A172 (cell line): ENCODE results near the gene LRRN2. TPM values are rescaled to one million over a fixed set of nuclear protein-coding genes. Genes with fewer than 3 reads are reported as not detected.

Experiments
- DNase-seq: peaks from one replicate; pipeline ENCODE4 v3.0.0-alpha.2; 2015; ENCODE audit warnings: low spot score
- total RNA-seq: library from RNA; depleted of rRNA; stranded (reverse); fragments of >200 nt; shearing (Covaris generic); gene quantifications from 2 replicates; pipeline ENCODE4 v1.2.3, GENCODE V29; 2014

LRRN2 gene
- total RNA-seq, 1 experiment from 2014 or later, result 2.3 TPM

DNA sequence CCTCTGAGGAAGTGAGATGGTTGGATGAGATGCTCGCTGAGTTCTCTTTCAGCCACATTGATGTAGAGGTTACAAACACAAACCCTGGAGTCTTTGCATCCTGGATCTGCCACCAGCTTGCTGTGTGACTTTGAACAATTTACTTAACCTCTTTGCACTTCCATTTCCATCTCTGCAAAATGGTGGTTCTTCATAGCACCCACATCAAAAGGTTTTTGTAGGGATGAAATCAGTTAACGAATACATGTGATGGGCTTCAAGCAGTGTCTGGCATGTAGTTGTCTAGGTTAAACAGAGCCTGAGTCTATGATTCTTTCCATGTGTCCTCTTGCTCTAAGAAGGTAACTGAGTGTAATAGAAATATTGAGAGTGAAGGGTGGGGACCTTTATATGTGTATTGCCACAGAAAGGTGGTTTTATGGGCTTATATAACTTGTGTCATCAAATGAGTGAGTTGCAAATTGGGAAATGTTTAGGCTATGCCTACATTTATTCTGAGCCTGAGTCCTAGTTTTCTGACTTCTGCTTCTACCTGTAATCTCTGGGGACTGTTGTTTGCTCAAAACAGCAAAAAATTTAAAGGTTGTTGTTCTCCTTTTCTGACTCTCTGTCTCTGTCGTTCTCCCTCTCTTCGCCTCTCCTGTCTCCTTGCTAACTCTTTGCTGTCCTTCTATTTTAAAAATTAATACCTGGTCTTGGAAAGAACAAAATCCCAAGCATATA, 27.3 kb upstream of the LRRN2 start:
- DNase-seq, result no peak

DNA sequence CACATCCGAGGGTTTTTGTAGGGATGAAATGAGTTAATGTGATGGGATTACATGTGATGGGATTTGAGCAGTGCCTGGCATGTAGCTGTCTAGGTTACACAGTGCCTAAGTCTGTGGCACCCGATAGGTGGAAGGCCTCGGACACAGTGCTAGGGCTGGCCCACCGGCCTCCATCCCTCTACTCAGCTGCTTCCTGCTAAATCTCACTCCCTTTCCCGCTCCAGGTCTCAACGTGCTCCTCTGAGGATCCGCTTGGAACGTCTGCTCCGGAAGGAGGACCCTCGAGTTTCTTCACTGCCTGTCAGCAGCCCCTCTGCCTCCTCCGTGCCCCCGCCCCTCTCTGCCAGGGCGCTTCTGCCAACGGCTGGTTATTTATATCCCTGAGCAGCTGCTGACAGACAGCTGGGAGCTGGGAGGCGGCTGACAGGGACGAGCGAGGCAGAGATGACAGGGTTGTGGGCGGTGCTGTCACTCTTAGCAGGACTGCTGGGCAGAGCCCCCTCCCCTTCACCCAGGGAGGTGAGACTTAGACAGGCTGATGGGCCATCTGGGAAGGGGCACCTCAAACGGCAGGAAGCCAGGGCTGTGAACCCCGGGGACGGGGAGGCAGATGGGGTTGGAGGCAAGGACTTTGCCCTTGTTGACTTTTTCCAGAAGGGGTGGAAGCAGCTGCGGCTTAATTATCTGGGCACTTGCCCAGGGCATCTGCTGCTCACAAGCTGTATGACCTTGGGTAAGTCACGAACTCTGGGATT, 26.6 kb upstream of the LRRN2 start:
- DNase-seq, result no peak

DNA sequence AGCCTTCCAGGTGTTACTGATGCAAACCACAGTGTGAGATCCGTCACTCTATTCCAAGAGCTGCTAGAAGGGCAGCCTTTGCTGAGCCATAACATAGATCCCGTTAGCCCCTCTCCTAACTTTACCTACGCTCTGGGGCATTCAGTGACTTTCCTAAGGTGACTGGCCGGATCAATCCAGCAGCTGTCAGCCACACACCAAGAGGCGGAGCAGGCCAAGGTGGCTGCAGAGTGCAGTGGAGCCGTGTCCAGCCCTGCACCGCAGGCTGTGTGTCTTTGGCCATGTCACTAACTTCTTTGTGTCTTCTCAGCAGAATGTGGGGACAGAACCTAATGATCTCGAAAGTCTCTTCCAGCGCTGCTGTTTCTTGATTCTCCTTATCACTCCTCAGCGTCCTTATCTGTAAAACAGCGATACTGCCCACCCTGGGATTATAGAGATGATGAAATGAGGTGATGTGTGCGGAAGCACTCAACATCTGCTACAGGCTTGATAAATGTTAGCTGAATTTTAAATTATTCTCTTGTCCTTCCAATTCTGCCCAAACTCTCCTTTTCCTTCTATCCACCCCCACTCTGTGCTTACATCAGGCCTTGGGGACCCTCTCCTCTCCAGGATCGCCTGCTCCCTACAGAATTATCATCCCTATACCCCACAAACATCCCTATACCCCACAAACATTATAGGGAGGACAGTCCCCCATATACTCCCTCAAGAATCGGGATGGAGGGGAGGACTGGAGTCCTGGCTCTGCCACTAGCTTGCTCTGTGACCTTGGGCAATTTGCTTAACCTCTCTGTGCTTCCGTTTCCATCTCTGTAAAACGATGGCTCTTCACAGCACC, 25.8 kb upstream of the LRRN2 start:
- no peak for DNase-seq

DNA sequence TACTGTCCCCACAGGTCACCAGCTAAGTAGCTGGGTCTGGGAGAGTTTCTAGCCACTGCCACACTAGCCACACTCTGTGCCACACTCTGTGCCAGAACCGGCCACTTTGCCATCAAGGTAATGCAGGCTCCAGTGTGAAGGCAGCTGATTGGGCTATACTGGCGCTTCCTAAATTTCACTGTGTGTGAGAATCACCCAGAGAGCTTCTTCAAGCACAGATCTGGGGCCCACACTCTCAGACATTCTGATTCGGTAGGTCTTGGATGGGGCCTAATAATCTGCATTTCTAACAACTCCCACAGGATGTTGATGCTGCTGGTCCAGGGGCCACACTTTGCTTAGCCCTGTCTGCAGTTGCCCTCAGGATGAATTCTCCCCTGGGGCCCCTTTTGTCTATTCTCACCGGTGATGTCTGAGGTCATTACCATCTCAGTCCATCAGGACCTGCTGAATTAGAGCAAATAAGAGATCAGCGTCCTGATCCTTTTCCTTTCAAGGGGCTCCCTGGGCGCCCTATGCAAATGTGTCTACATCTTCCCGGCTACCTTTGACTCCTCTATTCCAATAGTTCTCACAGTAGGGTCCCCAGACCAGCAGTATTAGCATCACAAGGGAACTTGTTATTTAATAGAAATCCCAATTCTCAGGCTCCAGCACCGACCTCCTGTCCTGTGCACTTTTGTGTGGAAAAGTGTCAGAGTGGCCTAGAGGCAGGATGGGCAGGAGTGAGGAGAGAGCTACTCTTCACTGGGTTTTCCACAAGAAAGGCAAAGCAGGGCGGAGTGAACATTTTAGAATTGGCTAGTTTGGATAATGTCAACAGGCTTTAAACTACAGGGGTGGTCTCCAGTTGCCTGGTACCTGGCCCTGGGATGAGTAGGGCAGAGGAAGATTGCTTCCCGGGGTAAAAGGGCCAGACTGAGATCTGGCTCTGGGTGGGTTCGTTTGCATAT, 24.7 kb upstream of the LRRN2 start:
- no peak for DNase-seq

DNA sequence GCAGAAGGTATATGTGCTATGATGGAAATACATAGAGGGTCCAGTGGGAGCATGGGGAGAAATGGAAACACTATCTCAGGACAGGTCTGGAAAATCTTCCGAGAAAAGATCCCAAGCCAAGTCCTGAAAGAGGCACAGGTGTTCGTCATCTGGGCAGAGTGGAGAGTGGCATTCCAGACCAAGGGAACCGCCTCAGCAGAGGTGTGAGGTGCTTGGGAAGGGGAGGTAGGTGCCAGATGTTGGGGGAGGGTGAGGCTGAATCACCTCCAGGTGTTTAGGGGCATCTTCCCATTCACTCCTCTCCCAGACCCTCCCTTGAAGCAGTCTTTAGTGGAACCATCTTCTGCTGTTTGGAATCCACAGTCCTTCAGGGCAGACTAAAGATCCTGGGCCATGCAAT, 23.5 kb upstream of the LRRN2 start:
- no peak for DNase-seq

DNA sequence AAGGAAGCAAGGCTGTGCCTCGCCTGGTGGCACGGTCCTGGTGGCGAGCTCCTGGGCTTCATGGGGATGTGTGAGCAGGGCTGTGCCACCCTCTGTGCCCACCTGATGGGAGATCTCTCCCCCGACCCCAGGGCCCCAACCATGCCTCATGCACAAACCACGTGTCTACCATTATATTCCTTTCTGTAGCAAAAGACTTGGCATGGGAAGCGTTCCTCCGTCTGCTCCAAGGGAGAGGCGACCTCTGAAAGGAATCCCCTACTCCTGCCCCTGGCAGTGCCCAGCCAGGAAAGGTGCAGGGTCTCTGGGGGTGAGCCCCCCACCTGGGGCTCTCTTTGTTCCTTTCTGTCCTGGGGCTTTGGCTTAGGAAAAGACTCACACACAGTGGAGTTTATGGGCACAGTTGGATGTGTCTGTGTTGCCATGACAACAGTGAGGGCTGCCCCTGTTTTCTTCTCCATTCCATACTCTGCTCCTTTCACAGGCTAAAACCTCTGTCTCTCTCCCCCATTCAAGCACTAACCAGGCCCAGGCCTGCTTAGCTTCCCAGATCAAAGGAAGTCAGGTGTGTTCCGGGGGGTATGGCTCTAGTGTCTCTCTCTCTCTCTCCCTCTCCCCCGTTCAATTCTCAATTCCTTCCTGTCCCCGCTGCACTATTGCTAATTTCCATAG, 21.4 kb upstream of the LRRN2 start:
- no peak for DNase-seq

DNA sequence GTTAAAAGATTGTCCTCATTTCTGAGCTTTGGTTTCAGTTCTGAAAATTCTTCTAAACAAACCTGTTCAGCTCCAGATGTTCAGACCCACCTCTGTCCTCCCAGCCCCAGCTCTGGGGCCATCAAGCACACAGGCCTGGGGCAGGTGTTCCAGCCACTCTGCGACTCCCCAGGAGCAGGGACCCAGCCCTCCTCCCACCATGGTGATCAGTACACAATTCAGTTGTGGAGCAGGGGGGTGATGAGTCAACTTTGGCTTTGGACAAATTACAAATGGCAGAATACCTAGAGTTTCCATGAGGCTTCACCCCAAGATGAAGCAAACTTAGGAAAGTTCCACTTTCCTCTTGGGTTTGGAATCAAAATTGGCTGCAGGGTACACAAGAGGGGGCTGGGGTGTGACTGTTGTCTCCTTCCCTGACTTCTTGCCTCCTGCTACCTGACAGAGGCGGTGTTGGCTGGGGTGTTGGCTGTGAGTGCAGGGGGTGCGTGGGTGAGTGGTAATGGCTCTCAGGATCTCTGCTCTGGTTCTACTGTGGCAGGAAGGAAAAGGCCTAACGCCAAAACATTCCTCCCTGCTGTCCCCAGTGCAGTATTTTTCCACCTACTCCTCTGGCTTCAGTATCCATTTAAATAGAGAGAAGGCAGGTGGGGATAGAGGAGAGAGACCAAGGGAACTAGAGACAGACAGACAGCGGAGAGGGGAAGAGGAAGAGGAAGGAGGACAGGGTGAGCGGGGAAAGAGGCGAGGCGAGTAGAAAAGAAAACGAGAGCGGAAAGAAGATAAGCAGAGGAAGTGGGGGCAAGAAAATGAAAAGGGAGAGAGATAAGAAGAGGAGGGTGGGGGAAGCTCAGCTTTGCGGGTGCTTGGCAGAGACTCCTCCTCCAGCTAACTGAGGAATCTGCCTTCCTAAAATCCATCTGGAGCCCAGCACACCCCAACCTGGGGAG, 20.6 kb upstream of the LRRN2 start:
- DNase-seq, result no peak

DNA sequence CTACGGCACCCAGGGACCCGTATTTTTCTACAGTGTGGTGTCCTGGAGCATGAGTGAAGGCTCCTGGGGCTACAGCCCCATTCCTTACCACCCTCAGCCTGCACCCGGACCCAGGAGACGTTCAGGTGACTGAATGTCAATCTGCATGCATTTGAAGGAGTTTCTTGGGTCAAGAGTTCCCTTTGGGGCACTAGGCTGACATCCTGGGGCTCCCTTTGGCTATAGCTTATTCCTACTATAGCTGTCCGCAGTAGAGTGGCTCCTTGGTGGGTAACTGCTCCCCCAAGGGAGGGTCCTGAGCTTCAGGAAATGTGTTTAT, 19.9 kb upstream of the LRRN2 start:
- no peak for DNase-seq

DNA sequence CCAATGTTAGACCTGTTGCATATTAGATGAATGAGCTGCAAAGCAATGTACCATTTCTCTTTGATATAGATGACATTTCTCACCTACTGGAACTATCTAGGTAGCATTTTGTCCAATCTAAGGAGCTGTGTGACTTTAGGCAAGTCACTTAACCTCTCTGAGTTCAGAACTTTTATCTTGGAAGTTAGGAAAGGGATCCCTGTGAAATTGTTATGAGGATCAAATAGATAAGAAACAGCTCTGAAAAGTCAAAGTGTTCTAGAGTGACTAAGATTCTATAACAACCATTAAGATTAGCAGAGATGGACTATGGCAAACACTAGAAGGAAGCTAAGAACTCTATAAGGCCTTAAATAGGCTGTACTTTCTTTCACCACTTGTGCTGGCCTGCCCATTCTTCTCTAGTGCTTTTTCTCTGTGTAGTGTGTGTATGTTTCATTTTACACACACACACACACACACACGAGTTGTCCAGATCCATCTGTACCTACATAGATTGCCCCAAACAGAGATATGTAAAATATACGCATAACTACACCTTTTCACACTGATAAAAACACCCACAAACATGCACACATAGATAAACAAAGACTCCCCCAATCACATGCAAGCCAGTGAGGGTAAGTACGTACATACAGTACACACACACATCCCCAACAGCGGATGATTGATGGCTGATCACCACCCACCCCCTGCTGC, 19.4 kb upstream of the LRRN2 start:
- DNase-seq, result no peak

DNA sequence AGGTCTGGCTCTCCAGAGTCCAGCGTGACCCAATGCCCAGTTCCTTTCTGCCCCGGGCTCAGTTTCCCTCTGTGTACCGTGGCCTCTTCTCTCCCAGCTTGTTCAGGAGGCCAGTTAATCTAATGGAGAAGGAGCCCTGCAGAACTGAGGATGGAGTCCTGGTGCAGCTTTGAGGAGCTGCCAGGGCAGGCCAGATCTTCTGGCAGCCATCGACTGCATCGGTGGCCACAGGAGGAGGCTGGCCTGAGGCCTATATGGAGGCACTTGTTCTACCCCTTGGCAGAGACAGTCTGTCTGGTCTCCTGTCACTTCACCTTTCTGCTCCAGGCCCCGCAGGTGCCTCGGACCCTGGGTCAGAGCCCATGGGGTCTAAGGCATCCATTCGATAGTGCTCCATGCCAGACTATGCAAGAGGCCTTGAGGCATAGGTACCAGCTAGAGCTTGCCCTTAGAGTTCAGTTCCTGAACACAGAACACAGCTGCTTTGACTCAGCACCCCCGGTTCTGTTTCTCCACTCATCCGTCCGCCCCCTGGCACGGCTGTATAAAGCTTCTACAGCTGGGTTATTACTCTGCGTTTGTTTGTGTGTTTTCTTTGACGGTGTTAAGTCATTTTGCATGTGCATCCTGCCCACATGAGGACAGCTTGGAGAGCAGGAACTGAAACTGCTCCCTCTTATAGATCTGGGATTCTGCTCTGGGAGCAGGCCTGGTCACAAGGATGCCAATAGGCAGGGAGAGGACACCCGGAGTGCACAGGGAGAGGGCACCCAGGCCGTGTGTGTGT, 18.5 kb upstream of the LRRN2 start:
- no peak for DNase-seq

DNA sequence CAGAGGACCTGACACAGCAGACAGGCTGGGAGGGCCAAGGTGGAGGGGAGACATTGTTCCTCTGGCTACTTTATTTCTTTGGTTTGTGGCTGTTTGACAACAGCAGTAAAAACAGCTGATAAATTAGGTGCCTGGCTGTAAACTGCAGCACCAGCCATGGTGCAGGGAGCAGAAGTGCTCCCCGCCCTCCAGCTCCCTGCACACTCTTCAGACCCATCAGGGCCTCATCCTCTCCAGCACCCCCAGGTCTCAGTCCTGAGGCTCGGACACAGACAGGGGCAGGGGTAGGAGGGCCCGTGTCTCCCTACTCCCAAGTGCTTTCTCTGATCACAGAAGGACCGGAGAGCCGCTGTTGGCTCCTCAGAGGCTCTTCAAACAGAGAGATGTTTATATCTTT, 17.7 kb upstream of the LRRN2 start:
- no peak for DNase-seq

DNA sequence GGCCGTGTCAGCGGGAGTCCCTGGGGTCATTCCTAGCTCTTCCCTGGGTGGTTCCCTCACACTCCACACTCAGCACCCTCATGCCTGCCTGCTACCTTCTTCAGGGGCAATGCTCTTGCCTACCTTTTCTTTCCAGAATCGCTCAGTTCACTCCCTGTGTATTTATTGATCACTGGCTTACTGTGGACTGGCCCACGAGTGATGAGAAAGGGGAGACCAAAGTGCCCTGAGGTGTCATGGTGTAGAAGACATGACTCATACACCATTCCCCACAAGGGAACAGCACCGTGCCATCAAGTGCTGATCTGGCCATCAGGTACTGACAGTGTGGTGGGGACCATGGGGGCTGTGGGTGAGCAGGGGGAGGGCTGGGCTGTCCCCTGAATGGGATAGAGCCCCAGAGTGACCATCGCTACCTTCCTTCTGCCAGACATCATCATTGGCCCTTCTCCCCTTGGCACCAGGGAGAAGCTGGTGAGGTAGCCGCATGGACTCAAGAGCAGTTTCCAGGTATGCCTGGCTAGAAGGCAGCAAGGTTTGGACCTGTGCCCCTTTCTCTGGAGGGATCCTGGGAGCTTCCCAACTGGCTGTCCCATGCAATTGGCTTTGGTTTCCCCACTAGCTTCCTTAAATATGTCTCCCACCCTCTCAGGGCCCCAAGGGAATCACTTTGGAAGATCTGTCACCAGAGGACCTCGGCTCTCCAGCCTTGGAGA, 17.2 kb upstream of the LRRN2 start:
- no peak for DNase-seq

DNA sequence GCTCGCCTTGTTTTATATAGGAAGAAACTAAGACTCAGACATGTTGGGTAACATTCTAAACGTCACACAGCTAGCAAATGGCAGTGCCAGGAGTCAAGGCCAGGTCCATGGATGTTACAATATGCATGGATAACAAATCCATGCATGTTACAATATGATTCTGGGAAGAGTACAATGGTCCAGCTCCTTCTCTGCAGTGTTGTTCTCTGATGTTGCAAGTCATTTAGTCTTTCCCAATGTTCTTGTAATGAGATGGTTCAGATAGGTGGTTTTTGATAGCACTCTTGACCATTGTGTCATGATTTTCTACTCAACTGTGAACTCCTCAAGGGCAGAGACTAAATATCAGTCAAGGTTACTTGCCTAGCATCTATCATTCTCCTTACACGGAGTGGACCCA, 15.7 kb upstream of the LRRN2 start:
- no peak for DNase-seq

DNA sequence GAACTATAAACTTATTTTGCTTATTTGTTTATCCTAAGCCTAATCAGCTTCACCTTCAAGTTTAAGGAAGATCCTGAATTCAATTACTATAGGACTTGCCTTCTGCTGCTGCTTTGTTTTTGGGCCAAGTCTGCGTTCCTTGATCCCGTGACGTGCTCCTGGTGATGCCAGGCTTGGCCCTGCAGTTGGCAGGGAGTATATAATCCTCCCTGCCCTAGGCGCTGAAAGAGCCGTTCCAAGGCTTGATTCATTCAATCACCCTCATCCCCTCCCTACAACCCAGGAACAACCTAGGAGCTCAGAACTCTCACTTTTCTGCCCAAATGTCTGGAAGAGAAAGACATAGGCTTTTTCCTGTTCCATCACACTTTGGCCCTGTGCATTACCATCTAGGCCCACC, 12.4 kb upstream of the LRRN2 start:
- DNase-seq, result no peak

DNA sequence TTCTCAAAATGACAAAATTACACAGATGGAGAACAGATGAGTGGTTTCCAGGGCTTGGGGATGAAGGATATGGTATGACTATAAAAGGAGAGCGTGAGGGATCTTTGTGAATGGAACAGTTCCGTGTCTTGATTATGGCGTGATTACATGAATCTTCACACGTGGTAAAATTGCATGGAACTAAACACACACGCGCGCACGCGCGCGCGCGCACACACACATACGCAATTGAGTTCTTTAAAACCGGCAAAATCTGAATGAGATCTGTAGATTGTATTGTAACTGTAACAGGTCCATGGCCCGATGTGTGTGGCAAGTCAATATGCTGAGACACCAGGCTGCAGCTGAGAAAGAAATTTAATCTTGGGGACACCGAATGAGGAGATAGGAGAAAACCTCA, 11.1 kb upstream of the LRRN2 start:
- DNase-seq, result no peak

DNA sequence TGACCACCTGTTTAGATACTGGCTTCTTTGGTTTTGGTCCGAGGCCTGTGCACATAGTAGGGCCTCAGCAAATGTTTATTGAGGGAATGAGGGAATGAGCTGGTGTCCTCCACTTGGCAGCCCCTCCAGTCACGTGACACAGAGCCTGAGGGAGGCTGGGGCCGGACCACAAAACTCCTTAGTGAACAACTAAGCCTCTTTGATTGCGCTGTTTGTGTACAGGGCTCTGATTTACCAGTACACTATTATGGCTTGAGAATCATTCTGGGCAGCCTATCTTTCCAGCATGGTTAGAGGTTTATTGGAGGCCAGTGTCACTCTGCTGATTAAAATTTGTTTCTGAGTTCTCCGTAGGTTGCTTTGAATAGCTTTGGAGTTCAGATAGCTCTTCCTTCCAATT, 10.2 kb upstream of the LRRN2 start:
- DNase-seq, result no peak

DNA sequence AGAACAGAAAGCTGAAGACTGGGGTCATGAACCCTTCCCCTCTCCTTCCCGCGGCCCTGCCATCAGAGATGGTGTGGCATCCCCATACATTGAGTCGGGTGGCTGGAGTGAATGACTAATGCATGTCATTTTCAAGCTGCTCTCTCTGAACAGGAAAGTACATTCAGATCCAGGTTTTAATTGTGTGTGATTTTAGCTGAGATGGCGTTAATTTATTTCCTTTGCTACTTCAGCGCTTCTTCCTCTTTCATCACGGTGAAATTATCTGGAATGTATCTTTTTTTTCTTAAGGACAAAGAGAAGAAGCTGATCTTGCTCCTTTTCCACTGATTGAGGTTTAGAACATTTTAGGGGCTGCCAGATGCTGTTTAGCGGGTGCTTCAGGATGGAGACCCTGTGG, 8.6 kb upstream of the LRRN2 start:
- DNase-seq, result no peak

DNA sequence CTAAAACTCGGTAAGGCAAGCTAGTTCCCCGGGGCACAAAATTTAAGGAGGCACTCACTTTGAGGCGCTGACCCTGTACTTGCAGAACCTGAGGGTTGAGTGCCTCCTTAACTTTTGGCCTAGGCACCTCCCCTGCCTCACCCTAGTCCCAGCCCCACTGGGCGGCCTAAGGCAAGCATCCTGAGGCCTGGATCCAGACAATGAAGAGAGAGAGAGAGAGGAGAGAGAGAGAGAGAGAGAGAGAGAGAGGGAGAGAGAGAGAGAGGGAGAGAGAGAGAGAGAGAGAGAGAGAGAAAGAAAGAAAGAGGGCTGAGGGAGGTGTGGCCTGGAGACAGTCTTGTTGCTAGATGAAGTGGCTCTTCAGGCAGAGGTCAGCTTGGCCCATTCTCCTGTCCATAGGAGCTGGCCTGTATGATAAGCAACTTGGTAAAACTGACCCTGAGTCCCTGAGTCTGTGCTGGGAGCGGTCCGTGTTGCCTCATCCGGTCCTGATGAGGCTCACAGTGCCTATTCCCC, 7.4 kb upstream of the LRRN2 start:
- DNase-seq, result no peak
